Left ventricle myocardium superior (tissue), 1 donor: ENCODE results near the gene IGHMBP2. TPM values are rescaled to one million over a fixed set of nuclear protein-coding genes. Genes with fewer than 3 reads are reported as not detected.

Experiments used
- ATAC-seq: fragments of 200-7000 bp; cut with Tn5 transposase; one replicate; pipeline ENCODE4 v1.9.1; 2020; ENCODE audit warnings: mild to moderate bottlenecking, moderate library complexity
- DNase-seq: peaks from one replicate; pipeline ENCODE4 v3.0.0-alpha.2; 2020
- intact Hi-C: fragments of 100-400 bp; cut with micrococcal nuclease; formaldehyde crosslinking; loops from one replicate; pipeline ENCODE4 v1.11.0; 2022
- total RNA-seq: library from RNA; stranded (reverse); fragmentation: NEBNext Ultra II Directional; extraction: Animal tissue kit (Norgen Biotek cat#: 25700); gene quantifications from one replicate; pipeline ENCODE4 v1.2.1, GENCODE V29; 2021
- donor health status: DM: no; HTN: yes; CAD: no; lungs with severe emphysema.

Gene IGHMBP2
- total RNA-seq, 1 donor from 2014 or later = 14.7 TPM

GRCh38 chr11:68923614-68924013 lies 19.9 kb downstream of the IGHMBP2 start:
- no peak for ATAC-seq
- intact Hi-C loops = no loop called here

GRCh38 chr11:68924073-68924925 lies 20.6 kb downstream of the IGHMBP2 start:
- intact Hi-C loops = no loop called here
- DNase-seq (no peak), ATAC-seq (peak; percentile 42)

More at GRCh38 chr11:68923614-68924013, 19.9 kb downstream of the IGHMBP2 start:
- DNase-seq = no peak

- intact Hi-C loops = no loop called here
Observed at GRCh38 chr11:68925611-68926010, 21.9 kb downstream of the IGHMBP2 start.

GRCh38 chr11:68927280-68928135 lies 23.8 kb downstream of the IGHMBP2 start:
- intact Hi-C loops = no loop called here
- DNase-seq = peak; percentile 51
- ATAC-seq = peak; percentile 59

More at GRCh38 chr11:68925611-68926010, 21.9 kb downstream of the IGHMBP2 start:
- DNase-seq (no peak), ATAC-seq (no peak)

GRCh38 chr11:68928136-68928880 lies 24.6 kb downstream of the IGHMBP2 start:
- DNase-seq (peak; percentile 46), ATAC-seq (peak; percentile 75)
- intact Hi-C loops = no loop called here

GRCh38 chr11:68929135-68929534 lies 25.4 kb downstream of the IGHMBP2 start:
- intact Hi-C loops = no loop called here
- ATAC-seq (no peak), DNase-seq (no peak)

GRCh38 chr11:68929706-68930570 lies 26.2 kb downstream of the IGHMBP2 start:
- ATAC-seq (no peak), DNase-seq (no peak)
- intact Hi-C loops = no loop called here

GRCh38 chr11:68930991-68931855 lies 27.5 kb downstream of the IGHMBP2 start:
- intact Hi-C loops = no loop called here
- ATAC-seq (no peak), DNase-seq (no peak)

GRCh38 chr11:68931911-68932310 lies 28.2 kb downstream of the IGHMBP2 start:
- no peak for DNase-seq
- intact Hi-C loops = no loop called here
- no peak for ATAC-seq

GRCh38 chr11:68932358-68932757 lies 28.7 kb downstream of the IGHMBP2 start:
- ATAC-seq = no peak
- intact Hi-C loops = no loop called here

GRCh38 chr11:68932933-68933577 lies 29.4 kb downstream of the IGHMBP2 start:
- DNase-seq (no peak), ATAC-seq (no peak)
- intact Hi-C loops = no loop called here

More at GRCh38 chr11:68932358-68932757, 28.7 kb downstream of the IGHMBP2 start:
- no peak for DNase-seq

GRCh38 chr11:68933605-68934320 lies 30.1 kb downstream of the IGHMBP2 start:
- intact Hi-C loops = no loop called here
- DNase-seq = no peak
- no peak for ATAC-seq

GRCh38 chr11:68934321-68934645 lies 30.6 kb downstream of the IGHMBP2 start:
- ATAC-seq = no peak
- no peak for DNase-seq
- intact Hi-C loops = no loop called here

- ATAC-seq = no peak
- DNase-seq = no peak
- intact Hi-C loops = no loop called here
Observed at GRCh38 chr11:68934666-68935065, 31.0 kb downstream of the IGHMBP2 start.

- DNase-seq (no peak), ATAC-seq (no peak)
- intact Hi-C loops = no loop called here
Observed at GRCh38 chr11:68935066-68935465, 31.4 kb downstream of the IGHMBP2 start.

GRCh38 chr11:68935516-68936357 lies 32.0 kb downstream of the IGHMBP2 start:
- ATAC-seq = no peak
- intact Hi-C loops = no loop called here

More at GRCh38 chr11:68935516-68936357, 32.0 kb downstream of the IGHMBP2 start:
- DNase-seq = no peak
